OCI-LY7 (cell line): ENCODE results near the gene PPP1R2. TPM values are rescaled to one million over a fixed set of nuclear protein-coding genes. Genes with fewer than 3 reads are reported as not detected.

Experiments used
- BruUV-seq: library from RNA; stranded (reverse); fragments of 400-500 nt; replicated peaks from 2 replicates; lab custom pipeline; 2021; lab: Mats Ljungman, UMichigan
- CTCF ChIA-PET: fragments of 300-600 bp; sonication (Branson Sonifier 250); formaldehyde crosslinking; loops from one replicate; lab custom pipeline; 2022; ENCODE audit warnings: antibody characterized with exemption; ENCODE audit not compliant: unreplicated experiment; lab: Charles Lee
- POLR2A ChIA-PET: fragments of 300-600 bp; sonication (Branson Sonifier 250); formaldehyde crosslinking; loops from one replicate; lab custom pipeline; 2022; ENCODE audit warnings: antibody characterized with exemption; lab: Charles Lee
- DNase-seq: peaks from one replicate; pipeline ENCODE4 v3.0.0-alpha.2; 2015; ENCODE audit warnings: low spot score
- H2AFZ ChIP-seq: fragments of 200-600 bp; sonication (generic), shearing (Covaris generic); 2 replicates; pipeline ENCODE4 v1.6.1; 2014; ENCODE audit warnings: mild to moderate bottlenecking, antibody characterized with exemption, low read length, moderate library complexity
- H3K27ac ChIP-seq: fragments of 200-600 bp; sonication (generic); 2 replicates; pipeline ENCODE4 v1.5.1; 2014; ENCODE audit warnings: mixed run types, low read depth, mild to moderate bottlenecking, moderate library complexity, low read length, inconsistent platforms; ENCODE audit not compliant: poor library complexity, severe bottlenecking
- H3K36me3 ChIP-seq: fragments of 200-600 bp; sonication (generic); 2 replicates; pipeline ENCODE4 v1.6.1; 2014; ENCODE audit warnings: mild to moderate bottlenecking, antibody characterized with exemption, low read length, moderate library complexity, mixed read lengths; ENCODE audit not compliant: insufficient read depth
- H3K4me1 ChIP-seq: fragments of 200-600 bp; sonication (generic); 2 replicates; pipeline ENCODE4 v1.5.1; 2014; ENCODE audit warnings: mild to moderate bottlenecking, low read length; ENCODE audit not compliant: insufficient read depth, poor library complexity, severe bottlenecking
- H3K4me2 ChIP-seq: fragments of 200-600 bp; sonication (generic); 2 replicates; pipeline ENCODE4 v1.6.1; 2014; ENCODE audit warnings: mild to moderate bottlenecking, low read length
- H3K4me3 ChIP-seq: fragments of 200-600 bp; sonication (generic); 2 replicates; pipeline ENCODE4 v1.5.1; 2014; ENCODE audit warnings: mild to moderate bottlenecking, low read depth, low read length; ENCODE audit not compliant: poor library complexity, severe bottlenecking
- H3K79me2 ChIP-seq: fragments of 200-600 bp; sonication (generic); 2 replicates; pipeline ENCODE4 v1.6.1; 2016; ENCODE audit warnings: low read depth, mild to moderate bottlenecking, low read length, moderate library complexity, mixed read lengths; ENCODE audit not compliant: insufficient read depth
- H3K9me2 ChIP-seq: fragments of 200-600 bp; sonication (generic); 2 replicates; pipeline ENCODE4 v1.6.1; 2016; ENCODE audit warnings: mild to moderate bottlenecking, low read length, mixed read lengths; ENCODE audit not compliant: insufficient read depth
- H3K9me3 ChIP-seq: fragments of 200-600 bp; sonication (generic); 2 replicates; pipeline ENCODE4 v1.6.1; 2014; ENCODE audit warnings: mild to moderate bottlenecking, mixed run types, low read length, mixed read lengths
- H4K20me1 ChIP-seq: fragments of 200-600 bp; sonication (generic); 2 replicates; pipeline ENCODE4 v1.6.1; 2014; ENCODE audit warnings: mild to moderate bottlenecking, antibody characterized with exemption, low read length, moderate library complexity, mixed read lengths; ENCODE audit not compliant: insufficient read depth
- CTCF ChIP-seq: fragments of 200-600 bp; sonication (generic); conservative IDR thresholded peaks from 2 replicates; pipeline ENCODE4 v1.5.1; 2014; ENCODE audit warnings: mild to moderate bottlenecking, antibody characterized with exemption, low read length, moderate library complexity, mixed read lengths
- EZH2phosphoT487 ChIP-seq: fragments of 200-600 bp; sonication (generic); IDR thresholded peaks from 2 replicates; pipeline ENCODE4 v1.6.1; 2018; ENCODE audit warnings: low read depth, borderline replicate concordance, mild to moderate bottlenecking, mixed run types, antibody characterized with exemption, low read length, moderate library complexity, mixed read lengths
- intact Hi-C: fragments of 100-400 bp; cut with micrococcal nuclease; formaldehyde crosslinking; loops from one replicate; pipeline ENCODE4 v1.10.0; 2022; ENCODE audit not compliant: unreplicated experiment
- total RNA-seq, 2 experiments: library from RNA; depleted of rRNA in 1 of 2; stranded (reverse); fragments of >200 nt in 1 of 2; shearing (Covaris generic) in 1 of 2; gene quantifications; 2 replicates each; pipeline ENCODE4 v1.2.3, GENCODE V29; 2014 to 2022

The PPP1R2 gene
- total RNA-seq, 2 experiments from 2014 or later, result 91.9 to 239 TPM

GRCh38 chr3:195558602-195559001 is 15.5 kb upstream of the PPP1R2 start:
- Histone ChIP-seq H3K36me3 (no peaks in the 10 kb centered on the region), H4K20me1 (no peaks in the 10 kb centered on the region), H3K27ac (no peak overlapping the region), H3K9me3 (no peaks in the 10 kb centered on the region), H3K4me2 (no peak overlapping the region), H3K4me3 (no peak overlapping the region), H2AFZ (no peak overlapping the region), H3K9me2 (no peaks in the 10 kb centered on the region), H3K4me1 (peaks cover 9% of the 10 kb centered on the region), H3K79me2 (no peaks in the 10 kb centered on the region)
- BruUV-seq, result no TSS peak
- DNase-seq, result peak; percentile 80
- ChIA-PET CTCF (no interaction called here), POLR2A (no interaction called here)
- TF ChIP-seq EZH2phosphoT487 (no peak), CTCF (peak; percentile 92)
- intact Hi-C loops, result loop anchor here (1.0 kb wide), 1 partner anchor 293 kb away; no protein-coding TSS in a partner anchor

DNA sequence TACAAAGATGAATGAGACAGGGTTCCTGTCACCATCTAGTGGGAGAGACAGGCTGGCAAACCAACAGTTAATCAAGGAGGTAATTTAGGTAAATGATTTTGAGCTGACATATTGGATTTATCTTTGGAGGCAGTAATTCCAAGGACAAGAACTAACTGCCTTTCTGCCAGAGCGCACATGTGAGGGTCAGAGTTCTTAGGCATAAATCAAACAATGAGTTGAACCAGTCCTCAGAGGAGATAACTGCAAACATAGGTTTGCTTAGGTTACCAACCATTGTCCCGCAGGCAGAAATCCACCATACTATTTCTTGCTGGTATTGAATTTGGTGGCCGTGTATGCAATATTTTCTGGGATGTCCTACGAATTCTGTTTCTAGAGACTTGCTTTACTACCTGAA is 14.2 kb upstream of the PPP1R2 start:
- POLR2A ChIA-PET, result no interaction called here
- H3K27ac ChIP-seq, result no peak overlapping the region

More for the DNA sequence above, 14.2 kb upstream of the PPP1R2 start:
- peaks cover 9% of the 10 kb centered on the region for H3K4me1 ChIP-seq
- no peaks in the 10 kb centered on the region for H3K79me2 ChIP-seq
- H4K20me1 ChIP-seq, result no peaks in the 10 kb centered on the region
- intact Hi-C loops, result no loop called here
- no peaks in the 10 kb centered on the region for H3K9me3 ChIP-seq
- TF ChIP-seq CTCF, result no peak
- TF ChIP-seq EZH2phosphoT487, result no peak
- BruUV-seq, result no TSS peak
- no peak overlapping the region for H2AFZ ChIP-seq
- no peaks in the 10 kb centered on the region for H3K36me3 ChIP-seq
- no peak overlapping the region for H3K4me3 ChIP-seq
- CTCF ChIA-PET, result no interaction called here
- H3K4me2 ChIP-seq, result no peak overlapping the region
- DNase-seq, result no peak
- no peaks in the 10 kb centered on the region for H3K9me2 ChIP-seq
